HEK293T (cell line): ENCODE measurements around the gene C11orf21.

Source experiments
- CTCF ChIA-PET: fragments of 350-600 bp; formaldehyde crosslinking; extraction: SDS; loops from one replicate; lab custom pipeline; 2021; ENCODE audit warnings: antibody characterized with exemption, inconsistent platforms; lab: Yijun Ruan, JAX
- POLR2A ChIA-PET: fragments of 350-600 bp; formaldehyde crosslinking; extraction: SDS; loops from one replicate; lab custom pipeline; 2020; ENCODE audit warnings: antibody characterized with exemption, inconsistent platforms; lab: Yijun Ruan, JAX
- DNase-seq: peaks from one replicate; pipeline ENCODE4 v3.0.0; 2012; ENCODE audit warnings: mixed read lengths; ENCODE audit errors: extremely low spot score
- ARNT ChIP-seq: fragments of 450-650 bp; IDR thresholded peaks from 2 replicates; pipeline ENCODE4 v1.6.1; 2017; ENCODE audit warnings: mild to moderate bottlenecking
- BHLHE40 ChIP-seq: fragments of 450-650 bp; IDR thresholded peaks from 2 replicates; pipeline ENCODE4 v1.6.1; 2016; ENCODE audit warnings: mild to moderate bottlenecking, moderate library complexity, borderline replicate concordance
- CTBP1 ChIP-seq: fragments of 450-650 bp; IDR thresholded peaks from 2 replicates; pipeline ENCODE4 v1.6.1; 2016; ENCODE audit warnings: borderline replicate concordance
- ELF4 ChIP-seq: fragments of 450-650 bp; IDR thresholded peaks from 2 replicates; pipeline ENCODE4 v1.6.1; 2017; ENCODE audit warnings: antibody characterized with exemption
- FOXA1 ChIP-seq: fragments of 450-650 bp; IDR thresholded peaks from 2 replicates; pipeline ENCODE4 v1.6.1; 2016; ENCODE audit warnings: mild to moderate bottlenecking
- FOXK2 ChIP-seq: fragments of 450-650 bp; IDR thresholded peaks from 2 replicates; pipeline ENCODE4 v1.6.1; 2016; ENCODE audit warnings: mild to moderate bottlenecking
- FOXM1 ChIP-seq: fragments of 450-650 bp; IDR thresholded peaks from 2 replicates; pipeline ENCODE4 v1.6.1; 2017; ENCODE audit warnings: mild to moderate bottlenecking, borderline replicate concordance
- HDGF ChIP-seq: fragments of 450-650 bp; IDR thresholded peaks from 2 replicates; pipeline ENCODE4 v1.6.1; 2017; ENCODE audit warnings: antibody characterized with exemption, borderline replicate concordance
- L3MBTL2 ChIP-seq: fragments of 450-650 bp; conservative IDR thresholded peaks from 2 replicates; pipeline ENCODE4 v1.6.1; 2016; ENCODE audit warnings: mild to moderate bottlenecking
- LEF1 ChIP-seq: fragments of 450-650 bp; IDR thresholded peaks from 2 replicates; pipeline ENCODE4 v1.6.1; 2017; ENCODE audit warnings: mild to moderate bottlenecking, borderline replicate concordance
- NFRKB ChIP-seq: fragments of 450-650 bp; IDR thresholded peaks from 2 replicates; pipeline ENCODE4 v1.6.1; 2016; ENCODE audit warnings: mild to moderate bottlenecking, moderate library complexity
- PKNOX1 ChIP-seq: fragments of 450-650 bp; IDR thresholded peaks from 2 replicates; pipeline ENCODE4 v1.6.1; 2016
- SP1 ChIP-seq: fragments of 450-650 bp; IDR thresholded peaks from 2 replicates; pipeline ENCODE4 v1.6.1; 2017
- SUZ12 ChIP-seq: fragments of 450-650 bp; IDR thresholded peaks from 2 replicates; pipeline ENCODE4 v1.6.1; 2016; ENCODE audit warnings: mild to moderate bottlenecking
- TARDBP ChIP-seq: fragments of 450-650 bp; IDR thresholded peaks from 2 replicates; pipeline ENCODE4 v1.6.1; 2016
- ZNF384 ChIP-seq: fragments of 450-650 bp; IDR thresholded peaks from 2 replicates; pipeline ENCODE4 v1.6.1; 2016

Gene C11orf21

GRCh38 chr11:2276280-2277007 is 25.3 kb downstream of the C11orf21 start:
- TF ChIP-seq HDGF: no peak
- no peak for TF ChIP-seq TARDBP
- TF ChIP-seq NFRKB: no peak
- no peak for TF ChIP-seq L3MBTL2
- no peak for TF ChIP-seq ARNT
- TF ChIP-seq BHLHE40: no peak
- TF ChIP-seq FOXA1: no peak
- TF ChIP-seq SUZ12: no peak
- TF ChIP-seq ELF4: no peak
- no peak for TF ChIP-seq ZNF384
- TF ChIP-seq LEF1: no peak
- TF ChIP-seq FOXK2: no peak
- ChIA-PET POLR2A (no interaction called here), CTCF (no interaction called here)
- DNase-seq: no peak

DNA sequence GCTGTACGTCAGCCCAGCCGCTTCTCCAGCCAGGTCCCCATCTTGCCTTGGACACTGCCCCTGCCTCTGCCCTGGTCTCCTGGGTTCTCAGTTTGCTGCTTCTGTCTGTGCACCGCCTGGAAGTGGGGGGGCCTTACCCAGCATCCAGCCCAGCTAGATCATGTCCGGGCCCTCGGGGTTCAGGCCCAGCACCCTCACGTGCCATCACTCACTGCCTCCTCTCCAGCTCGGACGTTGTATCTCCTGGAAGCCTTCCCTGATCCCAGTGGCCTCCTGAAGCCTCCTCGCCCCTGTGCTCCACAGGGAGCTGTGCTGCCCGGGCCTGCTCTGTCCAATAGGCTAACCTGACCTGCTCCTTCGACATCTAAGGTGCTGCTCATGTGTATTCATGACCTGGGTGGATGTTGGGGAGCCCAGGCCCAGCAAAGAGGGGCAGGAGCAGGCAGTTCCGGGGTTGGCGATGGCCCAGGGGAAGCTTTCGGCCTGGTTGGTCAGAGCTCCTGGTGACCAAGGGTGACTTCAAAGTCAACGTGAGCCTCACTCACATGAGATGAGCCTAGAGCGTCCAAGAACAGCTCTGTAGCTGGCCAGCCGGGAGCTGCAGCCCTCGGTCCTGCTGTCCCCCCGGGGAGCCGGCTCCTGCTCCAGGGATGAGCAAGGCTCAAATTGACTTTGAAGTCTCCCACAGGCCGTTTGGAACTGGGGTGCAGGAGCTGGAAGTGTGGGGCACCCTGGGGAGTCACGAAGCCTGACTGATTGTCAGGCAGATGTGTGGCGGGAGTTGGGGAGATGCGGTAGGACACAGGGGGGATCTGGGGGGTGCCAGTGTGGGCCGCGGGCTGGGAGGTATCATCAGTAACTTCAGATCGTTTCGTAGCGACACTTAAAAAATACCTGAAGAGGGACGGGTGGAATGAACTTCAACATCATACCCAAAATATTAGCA is 26.1 kb downstream of the C11orf21 start:
- TF ChIP-seq ARNT: no peak
- TF ChIP-seq PKNOX1: no peak
- TF ChIP-seq SUZ12: no peak
- TF ChIP-seq ELF4: no peak
- no peak for TF ChIP-seq CTBP1
- DNase-seq: no peak
- POLR2A ChIA-PET: no interaction called here
- CTCF ChIA-PET: no interaction called here

- TF ChIP-seq PKNOX1: no peak
- no peak for TF ChIP-seq ARNT
- TF ChIP-seq FOXM1: no peak
- no peak for TF ChIP-seq LEF1
- no peak for TF ChIP-seq BHLHE40
- TF ChIP-seq FOXK2: no peak
- TF ChIP-seq SP1: no peak
- TF ChIP-seq CTBP1: no peak
- TF ChIP-seq ELF4: no peak
- TF ChIP-seq L3MBTL2: no peak
- TF ChIP-seq SUZ12: no peak
- no peak for TF ChIP-seq HDGF
- TF ChIP-seq NFRKB: no peak
- TF ChIP-seq ZNF384: no peak
- TF ChIP-seq FOXA1: no peak
- no peak for TF ChIP-seq TARDBP
- no peak for DNase-seq
- ChIA-PET POLR2A (no interaction called here), CTCF (no interaction called here)
Observed at GRCh38 chr11:2273771-2274170, 27.9 kb downstream of the C11orf21 start.

DNA sequence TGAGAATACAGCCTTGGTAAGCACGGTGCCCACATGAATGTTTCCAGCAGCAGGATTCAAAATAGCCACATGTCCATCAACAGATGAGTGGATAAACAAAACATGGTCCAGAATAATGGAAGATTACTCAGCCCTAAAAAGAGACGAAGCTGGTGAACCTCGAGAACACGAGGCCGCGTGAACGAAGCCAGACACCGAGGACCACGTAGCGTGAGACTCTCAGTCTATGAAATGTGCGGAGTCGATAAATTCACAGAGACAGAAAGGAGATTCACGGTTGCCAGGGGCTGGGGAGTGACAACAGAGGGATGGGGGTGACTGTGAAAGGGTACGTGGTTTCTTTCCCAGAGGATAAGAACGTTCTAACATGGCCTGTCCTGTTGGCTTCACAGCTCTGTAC is 28.4 kb downstream of the C11orf21 start:
- CTCF ChIA-PET: no interaction called here

DNA sequence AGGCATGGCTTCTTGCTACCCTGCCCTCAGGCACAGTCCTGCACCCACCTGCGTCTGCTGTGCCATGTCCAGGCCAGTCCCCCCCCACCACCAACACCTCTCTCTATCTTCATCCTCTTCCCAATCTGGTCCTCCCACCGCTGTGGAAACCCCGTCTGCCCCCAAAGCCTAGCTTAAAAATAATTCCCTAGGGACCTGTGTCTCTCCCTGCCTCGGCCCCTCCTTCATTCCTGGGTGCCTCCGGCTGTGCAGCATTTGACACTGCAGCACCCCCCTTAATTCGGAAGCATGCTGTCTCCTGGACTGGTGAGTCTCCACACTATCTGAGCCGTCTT is 28.8 kb downstream of the C11orf21 start:
- ChIA-PET POLR2A (no interaction called here), CTCF (no interaction called here)
- no peak for DNase-seq
- TF ChIP-seq ZNF384: no peak

More for the DNA sequence above, 28.4 kb downstream of the C11orf21 start:
- DNase-seq: no peak
- POLR2A ChIA-PET: no interaction called here
- TF ChIP-seq CTBP1 (no peak), TARDBP (no peak), ELF4 (no peak), BHLHE40 (no peak), SUZ12 (no peak), HDGF (no peak), L3MBTL2 (no peak), PKNOX1 (no peak), LEF1 (no peak), NFRKB (no peak), FOXK2 (no peak), FOXA1 (no peak), SP1 (no peak), ZNF384 (no peak), FOXM1 (no peak)

DNA sequence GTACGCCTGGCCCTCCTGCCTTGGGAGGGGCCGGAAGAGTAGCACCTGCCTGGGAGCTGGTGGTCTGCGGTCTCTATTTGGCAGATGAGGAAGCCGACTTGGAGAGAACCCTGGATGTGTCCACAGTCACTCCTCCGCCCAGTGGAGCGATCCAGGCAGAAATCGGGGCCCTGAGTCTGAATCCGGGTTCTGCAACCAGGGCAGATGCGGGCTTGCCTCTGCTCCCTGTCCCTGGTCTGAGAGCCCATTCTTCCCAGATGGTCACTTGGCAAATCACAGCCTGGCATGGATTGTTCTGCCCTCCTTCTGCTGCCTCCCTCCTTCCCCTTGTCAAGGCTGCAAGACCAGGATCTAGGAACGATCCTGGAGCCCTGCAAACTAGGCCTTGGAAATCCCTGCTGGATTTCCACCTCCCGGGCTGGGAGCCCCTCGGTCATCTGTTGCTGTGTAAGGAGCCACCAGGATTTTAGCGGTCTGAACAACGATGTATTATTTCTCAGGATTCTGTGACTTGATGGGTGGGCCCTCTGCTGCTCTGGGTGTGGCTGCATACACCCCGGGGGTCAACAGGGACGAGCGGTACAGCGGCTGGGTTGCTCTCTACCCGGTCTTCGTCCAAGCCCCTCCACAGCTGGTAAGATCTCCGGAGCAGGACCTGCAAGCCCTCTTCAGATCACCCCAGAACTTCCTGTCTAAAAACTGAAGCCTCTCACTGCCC is 29.3 kb downstream of the C11orf21 start:
- ChIA-PET CTCF (no interaction called here), POLR2A (no interaction called here)
- TF ChIP-seq FOXM1: no peak
- no peak for TF ChIP-seq NFRKB
- no peak for TF ChIP-seq PKNOX1
- TF ChIP-seq L3MBTL2: no peak
- no peak for TF ChIP-seq SP1
- TF ChIP-seq FOXA1: no peak
- TF ChIP-seq TARDBP: no peak
- no peak for TF ChIP-seq HDGF
- no peak for TF ChIP-seq FOXK2
- no peak for TF ChIP-seq ARNT
- TF ChIP-seq BHLHE40: no peak
- TF ChIP-seq SUZ12: no peak
- TF ChIP-seq LEF1: no peak
- no peak for DNase-seq
